Type B pancreatic cell (in vitro differentiated cells): ENCODE results near the gene BIRC3. TPM values are rescaled to one million over a fixed set of nuclear protein-coding genes. Genes with fewer than 3 reads are reported as not detected.

Experiments used
- DNase-seq: peaks from one replicate; pipeline ENCODE4 v3.0.0; 2021; ENCODE audit warnings: mixed read lengths; ENCODE audit not compliant: unreplicated experiment; ENCODE audit errors: extremely low spot score
- H3K27ac Mint-ChIP-seq: 2 replicates; pipeline ENCODE4 v1.8.0; 2021; ENCODE audit warnings: mild to moderate bottlenecking, mixed read lengths
- H3K27me3 Mint-ChIP-seq: 2 replicates; pipeline ENCODE4 v1.8.0; 2021; ENCODE audit warnings: mixed read lengths
- H3K36me3 Mint-ChIP-seq: 2 replicates; pipeline ENCODE4 v1.8.0; 2021; ENCODE audit warnings: mixed read lengths
- H3K4me1 Mint-ChIP-seq: one replicate; pipeline ENCODE4 v1.8.0; 2021; ENCODE audit warnings: mixed read lengths; ENCODE audit not compliant: unreplicated experiment
- H3K4me3 Mint-ChIP-seq: 2 replicates; pipeline ENCODE4 v1.8.0; 2021; ENCODE audit warnings: mild to moderate bottlenecking, mixed read lengths
- H3K9me3 Mint-ChIP-seq: 2 replicates; pipeline ENCODE4 v1.8.0; 2021; ENCODE audit warnings: mixed read lengths
- total RNA-seq: library from RNA; stranded (reverse); gene quantifications from 2 replicates; pipeline ENCODE4 v1.2.1, GENCODE V29; 2021; ENCODE audit warnings: low replicate concordance
- TF ChIP-seq, protein P1 (sequence below): fragments of 200-600 bp; sonication (generic); conservative IDR thresholded peaks from 2 replicates; pipeline ENCODE4 v1.5.0; 2021; ENCODE audit warnings: antibody characterized with exemption, mild to moderate bottlenecking

BIRC3 gene
- total RNA-seq, 1 donor from 2014 or later = 2.3 TPM

DNA sequence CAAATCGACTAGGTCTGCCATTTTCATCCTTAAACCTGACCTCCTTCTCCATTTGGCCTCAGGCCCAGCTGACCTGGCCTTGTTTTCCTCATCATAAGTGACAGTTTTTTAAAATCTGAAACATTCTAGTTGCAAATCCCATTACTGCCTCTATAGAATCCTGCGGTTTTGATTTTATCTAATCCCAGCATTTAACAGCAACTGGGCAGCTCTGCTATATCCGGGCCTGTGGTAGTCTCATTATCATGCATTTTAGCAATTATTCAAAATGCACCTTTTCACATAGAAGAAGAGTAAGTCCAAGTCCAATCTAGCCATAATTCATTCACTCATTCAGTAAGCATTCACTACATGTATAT, 28.6 kb upstream of the BIRC3 start:
- peaks cover 3% of the 10 kb centered on the region for H3K36me3 Mint-ChIP-seq
- peak overlapping the region; percentile 10 for H3K27ac Mint-ChIP-seq
- no peak overlapping the region for H3K4me3 Mint-ChIP-seq
- H3K4me1 Mint-ChIP-seq = peaks cover 13% of the 10 kb centered on the region
- TF ChIP-seq, protein P1, sequence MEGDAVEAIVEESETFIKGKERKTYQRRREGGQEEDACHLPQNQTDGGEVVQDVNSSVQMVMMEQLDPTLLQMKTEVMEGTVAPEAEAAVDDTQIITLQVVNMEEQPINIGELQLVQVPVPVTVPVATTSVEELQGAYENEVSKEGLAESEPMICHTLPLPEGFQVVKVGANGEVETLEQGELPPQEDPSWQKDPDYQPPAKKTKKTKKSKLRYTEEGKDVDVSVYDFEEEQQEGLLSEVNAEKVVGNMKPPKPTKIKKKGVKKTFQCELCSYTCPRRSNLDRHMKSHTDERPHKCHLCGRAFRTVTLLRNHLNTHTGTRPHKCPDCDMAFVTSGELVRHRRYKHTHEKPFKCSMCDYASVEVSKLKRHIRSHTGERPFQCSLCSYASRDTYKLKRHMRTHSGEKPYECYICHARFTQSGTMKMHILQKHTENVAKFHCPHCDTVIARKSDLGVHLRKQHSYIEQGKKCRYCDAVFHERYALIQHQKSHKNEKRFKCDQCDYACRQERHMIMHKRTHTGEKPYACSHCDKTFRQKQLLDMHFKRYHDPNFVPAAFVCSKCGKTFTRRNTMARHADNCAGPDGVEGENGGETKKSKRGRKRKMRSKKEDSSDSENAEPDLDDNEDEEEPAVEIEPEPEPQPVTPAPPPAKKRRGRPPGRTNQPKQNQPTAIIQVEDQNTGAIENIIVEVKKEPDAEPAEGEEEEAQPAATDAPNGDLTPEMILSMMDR = no peak
- no peak for DNase-seq
- H3K9me3 Mint-ChIP-seq = no peaks in the 10 kb centered on the region
- no peaks in the 10 kb centered on the region for H3K27me3 Mint-ChIP-seq

DNA sequence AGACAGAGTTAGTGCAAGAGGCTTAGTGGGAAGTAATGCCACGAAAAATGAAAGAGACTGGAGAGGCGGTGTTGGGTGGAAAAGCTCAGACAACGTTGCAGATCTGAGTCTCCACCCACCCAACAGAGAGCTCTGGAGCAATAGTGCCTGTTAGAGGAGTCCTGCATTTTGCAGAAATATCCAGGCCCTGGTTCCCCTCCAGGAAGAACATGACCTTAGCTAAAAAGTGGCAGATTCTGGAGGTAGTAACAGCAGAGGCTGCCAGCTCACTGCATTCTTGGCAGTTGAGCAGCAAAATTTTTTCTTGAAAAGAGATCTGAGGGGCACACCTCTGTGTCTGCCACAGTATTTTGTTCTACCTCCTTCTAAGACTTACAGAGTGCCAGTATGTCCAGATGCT, 27.7 kb upstream of the BIRC3 start:
- Mint-ChIP-seq H3K27me3 (no peaks in the 10 kb centered on the region), H3K36me3 (peaks cover 3% of the 10 kb centered on the region), H3K27ac (no peak overlapping the region), H3K4me3 (no peak overlapping the region), H3K9me3 (no peaks in the 10 kb centered on the region), H3K4me1 (peaks cover 17% of the 10 kb centered on the region)
- DNase-seq = no peak
- TF ChIP-seq, protein P1 = no peak

DNA sequence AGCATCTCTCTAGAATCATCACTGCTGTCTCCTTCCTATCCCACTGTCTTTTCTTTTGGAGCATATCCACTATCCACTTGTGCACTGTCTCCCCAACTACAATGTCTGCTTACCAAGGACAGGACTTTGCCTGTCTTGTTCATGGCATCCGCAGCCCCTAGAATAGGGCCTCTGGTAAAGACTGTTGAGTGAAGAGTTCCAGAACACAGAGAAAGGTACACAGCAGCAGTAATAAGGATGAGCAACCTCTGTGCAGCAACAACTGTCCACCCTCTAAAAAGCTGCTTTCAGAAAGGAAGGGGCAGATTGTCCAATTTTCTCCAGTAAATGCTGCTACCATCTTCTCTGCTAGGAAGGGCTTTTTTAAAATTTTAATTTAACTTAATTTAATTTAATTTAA, 25.5 kb upstream of the BIRC3 start:
- Mint-ChIP-seq H3K4me1 (peaks cover 12% of the 10 kb centered on the region), H3K9me3 (no peaks in the 10 kb centered on the region), H3K4me3 (no peak overlapping the region), H3K27me3 (no peaks in the 10 kb centered on the region), H3K36me3 (peaks cover 3% of the 10 kb centered on the region), H3K27ac (no peak overlapping the region)
- DNase-seq = no peak
- TF ChIP-seq, protein P1 = no peak

DNA sequence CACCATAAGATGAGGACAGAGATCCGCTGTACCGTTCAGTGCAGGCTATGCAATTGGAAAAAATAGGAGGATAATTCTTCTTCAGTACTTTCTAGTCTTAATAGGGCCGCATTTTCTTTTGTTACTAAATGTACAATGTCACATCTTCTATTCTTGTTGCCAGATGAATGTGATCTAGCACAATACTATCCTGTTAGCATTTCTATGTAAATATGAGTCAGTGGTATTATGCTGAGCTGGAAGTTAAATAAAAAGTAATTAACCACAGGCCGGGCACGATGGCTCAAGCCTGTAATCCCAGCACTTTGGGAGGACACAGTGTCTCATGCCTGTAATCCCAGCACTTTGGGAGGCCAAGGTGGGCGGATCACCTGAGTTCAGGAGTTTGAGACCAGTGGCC, 24.4 kb upstream of the BIRC3 start:
- peaks cover 10% of the 10 kb centered on the region for H3K4me1 Mint-ChIP-seq
- no peaks in the 10 kb centered on the region for H3K27me3 Mint-ChIP-seq
- DNase-seq = no peak
- no peak overlapping the region for H3K4me3 Mint-ChIP-seq
- H3K27ac Mint-ChIP-seq = no peak overlapping the region
- H3K9me3 Mint-ChIP-seq = no peaks in the 10 kb centered on the region
- H3K36me3 Mint-ChIP-seq = peaks cover under 1% of the 10 kb centered on the region
- TF ChIP-seq, protein P1 = no peak

DNA sequence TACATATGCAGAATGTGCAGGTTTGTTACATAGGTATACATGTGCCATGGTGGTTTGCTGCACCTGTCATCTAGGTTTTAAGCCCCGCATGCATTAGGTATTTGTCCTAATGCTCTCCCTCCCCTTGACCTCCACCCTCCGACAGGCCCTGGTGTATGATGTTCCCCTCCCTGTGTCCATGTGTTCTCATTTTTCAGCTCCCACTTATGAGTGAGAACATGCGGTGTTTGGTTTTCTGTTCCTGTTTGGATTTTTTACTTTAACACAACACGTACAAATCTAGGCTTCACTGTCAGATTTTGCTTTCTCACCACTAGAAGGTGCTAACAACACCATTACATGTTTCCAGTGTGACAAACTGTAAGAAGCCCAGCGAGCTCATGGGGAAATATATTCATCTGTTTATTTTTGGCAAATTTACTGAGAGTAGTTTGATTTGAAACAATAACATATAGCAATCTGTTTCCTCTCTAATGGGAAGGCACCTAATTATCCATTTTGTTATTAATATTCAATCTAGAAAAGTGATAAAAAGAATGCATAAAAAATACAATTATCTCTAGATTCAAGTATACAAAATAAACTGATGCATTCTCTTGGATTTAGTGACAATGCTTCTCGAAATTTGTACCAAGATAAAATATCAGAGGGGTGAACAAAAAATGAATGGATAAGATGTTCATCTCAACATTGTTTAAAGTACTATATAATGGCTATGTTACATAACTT, 23.2 kb upstream of the BIRC3 start:
- no peak for DNase-seq
- H3K27me3 Mint-ChIP-seq = no peaks in the 10 kb centered on the region
- no peak overlapping the region for H3K4me3 Mint-ChIP-seq
- TF ChIP-seq, protein P1 = peak; percentile 78
- H3K4me1 Mint-ChIP-seq = peaks cover 4% of the 10 kb centered on the region
- peak overlapping the region; percentile 4 for H3K27ac Mint-ChIP-seq
- H3K9me3 Mint-ChIP-seq = no peaks in the 10 kb centered on the region
- H3K36me3 Mint-ChIP-seq = no peaks in the 10 kb centered on the region
